ENCODE data around the gene MARCHF2.

Gene MARCHF2

DNA sequence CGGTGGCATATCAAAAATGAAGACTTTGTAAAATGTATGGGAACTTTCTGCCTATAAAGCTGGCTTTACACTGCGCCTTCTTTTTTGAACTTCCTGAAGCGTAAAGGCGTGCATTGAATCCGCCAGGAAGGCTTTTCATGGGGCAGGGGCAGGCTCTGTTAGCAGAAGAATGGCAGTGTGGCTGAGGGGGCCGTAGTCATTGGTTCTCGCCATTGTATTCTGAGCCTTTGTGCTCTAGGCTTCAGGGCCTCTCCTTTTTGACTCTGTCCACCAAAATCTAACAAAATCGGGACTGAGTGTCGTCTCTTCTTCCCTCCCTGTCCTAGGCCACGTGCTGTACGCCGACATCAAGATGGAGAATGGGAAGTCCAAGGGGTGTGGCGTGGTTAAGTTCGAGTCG is 75.3 kb downstream of the MARCHF2 start:
- Histone ChIP-seq H3K9me3 (ENCODE audit: control insufficient read depth, insufficient read depth, low read length) (no peaks in the 10 kb centered on the region), H3K36me3 (ENCODE audit: control insufficient read depth, insufficient read depth, low read length) (peaks cover 51% of the 10 kb centered on the region), H3K4me3 (ENCODE audit: low read depth, low read length) (no peak overlapping the region), H3K27me3 (ENCODE audit: control insufficient read depth, insufficient read depth, low read length) (no peaks in the 10 kb centered on the region), H3K4me1 (ENCODE audit: control insufficient read depth, insufficient read depth, low read length) (no peaks in the 10 kb centered on the region), H3K9ac (ENCODE audit: low read depth, low read length) (no peak overlapping the region)
